Kidney (tissue), 14 donors: Measurements from ENCODE around the gene VPS16. TPM values are rescaled to one million over a fixed set of nuclear protein-coding genes. Genes with fewer than 3 reads are reported as not detected.
"Not testable (repeated sequence)": the region's sequence is repeated elsewhere in the genome, so short reads cannot be mapped to it uniquely, and the experiment has no call there.

ENCODE experiments used
- DNase-seq, 5 donors: peaks; one replicate each; pipeline ENCODE4 v3.0.0-alpha.2; 2013 to 2020
- FAIRE-seq: peaks from 2 replicates; lab custom pipeline; 2012; peaks lifted over from hg19 to GRCh38; lab: Jason Lieb, UNC
- H3K27ac ChIP-seq, 2 donors: one replicate each; pipeline ENCODE4 v1.7.0; 2013; ENCODE audit warnings: low read depth in 2 of 2, low read length in 2 of 2, inconsistent platforms in 1 of 2
- H3K27me3 ChIP-seq: one replicate; pipeline ENCODE4 v1.7.1; 2013; ENCODE audit warnings: low read length, inconsistent platforms; ENCODE audit not compliant: control insufficient read depth, insufficient read depth
- H3K36me3 ChIP-seq, 3 donors: one replicate each; pipeline versions ENCODE4 v1.7.0 to v1.7.1; 2013; ENCODE audit warnings: low read length in 3 of 3, control low read depth in 1 of 3, inconsistent platforms in 1 of 3; ENCODE audit not compliant: insufficient read depth in 3 of 3, control insufficient read depth in 2 of 3
- H3K4me1 ChIP-seq, 3 donors: one replicate each; pipeline versions ENCODE4 v1.7.0 to v1.7.1; 2013; ENCODE audit warnings: low read length in 3 of 3, inconsistent platforms in 1 of 3, low read depth in 1 of 3; ENCODE audit not compliant: control insufficient read depth in 2 of 3, insufficient read depth in 2 of 3
- H3K4me3 ChIP-seq, 3 donors: one replicate each; pipeline versions ENCODE4 v1.7.0 to v1.8.1; 2013; ENCODE audit warnings: low read length in 3 of 3, control low read depth in 1 of 3, inconsistent platforms in 1 of 3
- H3K9ac ChIP-seq, 3 donors: one replicate each; pipeline versions ENCODE4 v1.7.0 to v1.7.1; 2013; ENCODE audit warnings: low read length in 3 of 3, control low read depth in 1 of 3, inconsistent platforms in 1 of 3
- H3K9me3 ChIP-seq, 3 donors: one replicate each; pipeline versions ENCODE4 v1.7.0 to v1.7.1; 2013; ENCODE audit warnings: low read length in 3 of 3, control low read depth in 1 of 3, inconsistent platforms in 1 of 3; ENCODE audit not compliant: control insufficient read depth in 2 of 3, insufficient read depth in 1 of 3
- CTCF ChIP-seq: IDR thresholded peaks from 3 replicates; pipeline ENCODE4 v1.5.1; 2012; ENCODE audit warnings: mild to moderate bottlenecking, moderate library complexity, borderline replicate concordance; ENCODE audit not compliant: insufficient read depth; ENCODE audit errors: extremely low read depth
- intact Hi-C: fragments of 100-400 bp; cut with DNase I; formaldehyde crosslinking; loops from one replicate; pipeline ENCODE4 v1.11.1; 2022
- polyA plus RNA-seq: library from polyadenylated mRNA; stranded (reverse); fragments of 350-450 nt; fragmentation: Illumina TruSeq; extraction: RNeasy Lipid Tissue Mini Kit (QIAGEN cat#74804); gene quantifications from one replicate; pipeline ENCODE4 v1.2.3, GENCODE V29; 2014; ENCODE audit warnings: low read depth, low replicate concordance; ENCODE audit not compliant: insufficient read depth
- total RNA-seq: library from RNA; stranded (reverse); fragmentation: NEBNext Ultra II Directional; extraction: Animal tissue kit (Norgen Biotek cat#: 25700); gene quantifications from one replicate; pipeline ENCODE4 v1.2.1, GENCODE V29; 2021
- donor health status: control.
- donor health status: control.
- donor health status: control.
- donor health status: control.
- donor health status: control.
- donor health status: DM: yes; HTN: yes; CAD: no.
- donor health status: Normal renal cell carcinoma (clear cell type).

VPS16 gene
- total and polyA plus RNA-seq, 2 donors from 2014 or later, result 38.6 to 38.8 TPM

DNA sequence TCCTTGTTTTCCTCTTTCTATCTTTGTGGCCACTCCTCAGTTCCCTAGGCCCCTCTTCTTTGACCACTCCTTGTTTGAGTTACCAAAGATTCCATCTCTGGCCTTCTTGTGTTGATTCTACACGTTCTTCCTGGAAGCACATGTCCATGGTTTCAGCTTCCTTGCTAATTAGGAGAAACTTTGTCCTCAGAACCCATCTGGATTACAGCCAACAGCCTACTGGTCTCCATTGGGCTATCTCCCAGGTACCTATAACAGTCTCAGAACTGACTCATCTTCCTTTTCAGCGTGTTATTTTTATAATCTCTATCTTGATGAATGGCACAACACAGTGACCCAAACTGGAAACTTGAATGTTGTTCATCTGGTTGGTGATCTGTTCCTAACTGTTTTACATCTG lies 50.2 kb downstream of the VPS16 start:
- H3K4me3 ChIP-seq, result no peak overlapping the region
- no peak for DNase-seq
- H3K27ac ChIP-seq, result no peak overlapping the region
- no peak overlapping the region for H3K9ac ChIP-seq
- H3K4me1 ChIP-seq, result peaks cover 0 to 2% (median 0%) of the 10 kb centered on the region in 3 donors
- no peaks in the 10 kb centered on the region for H3K36me3 ChIP-seq
- H3K9me3 ChIP-seq, result no peaks in the 10 kb centered on the region
- intact Hi-C loops, result no loop called here
- no peak for TF ChIP-seq CTCF
- no peak for FAIRE-seq
- H3K27me3 ChIP-seq, result no peaks in the 10 kb centered on the region

GRCh38 chr20:2891343-2891742 lies 50.8 kb downstream of the VPS16 start:
- intact Hi-C loops, result no loop called here
- H3K27ac ChIP-seq, result no peak overlapping the region
- H3K9ac ChIP-seq, result no peak overlapping the region
- no peak for TF ChIP-seq CTCF
- no peaks in the 10 kb centered on the region for H3K27me3 ChIP-seq
- no peaks in the 10 kb centered on the region for H3K9me3 ChIP-seq
- H3K36me3 ChIP-seq, result no peaks in the 10 kb centered on the region
- peaks cover 0 to 2% (median 0%) of the 10 kb centered on the region in 3 donors for H3K4me1 ChIP-seq
- FAIRE-seq (no peak), DNase-seq (no peak)
- no peak overlapping the region for H3K4me3 ChIP-seq

- H3K9me3 ChIP-seq, result no peaks in the 10 kb centered on the region
- H3K9ac ChIP-seq, result no peak overlapping the region
- H3K36me3 ChIP-seq, result no peaks in the 10 kb centered on the region
- H3K27ac ChIP-seq, result no peak overlapping the region
- H3K4me3 ChIP-seq, result no peak overlapping the region
- H3K27me3 ChIP-seq, result no peaks in the 10 kb centered on the region
- TF ChIP-seq CTCF, result no peak
- FAIRE-seq (no peak), DNase-seq (peak in 2 of 5 donors; percentile 28 to 29)
- intact Hi-C loops, result no loop called here
- H3K4me1 ChIP-seq, result peaks cover 0 to 2% (median 0%) of the 10 kb centered on the region in 3 donors
Observed at GRCh38 chr20:2892376-2892775, 51.8 kb downstream of the VPS16 start.

GRCh38 chr20:2894221-2894620 lies 53.7 kb downstream of the VPS16 start:
- no peak for TF ChIP-seq CTCF

DNA sequence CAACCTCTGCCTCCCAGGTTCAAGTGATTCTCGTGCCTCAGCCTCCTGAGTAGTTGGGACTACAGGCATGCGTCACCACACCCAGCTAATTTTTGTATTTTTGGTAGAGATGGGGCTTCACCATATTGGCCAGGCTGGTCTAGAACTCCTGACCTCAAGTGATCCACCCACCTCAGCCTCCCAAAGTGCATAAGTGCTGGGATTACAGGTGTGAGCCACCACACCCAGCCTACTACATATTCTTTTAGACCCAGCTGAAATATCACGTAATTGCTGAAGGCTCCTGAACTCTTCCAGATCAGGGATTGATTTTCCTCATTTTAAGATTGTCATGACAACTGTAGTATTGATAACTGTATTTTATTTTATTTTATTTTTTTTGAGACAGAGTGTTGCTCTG lies 54.6 kb downstream of the VPS16 start:
- FAIRE-seq, H3K27me3 ChIP-seq, H3K9me3 ChIP-seq, H3K36me3 ChIP-seq, H3K4me1 ChIP-seq, H3K27ac ChIP-seq, intact Hi-C loops, H3K9ac ChIP-seq, DNase-seq, H3K4me3 ChIP-seq: not testable (repeated sequence)

More at GRCh38 chr20:2894221-2894620, 53.7 kb downstream of the VPS16 start:
- peaks cover 0 to 2% (median 0%) of the 10 kb centered on the region in 3 donors for H3K4me1 ChIP-seq
- no peaks in the 10 kb centered on the region for H3K36me3 ChIP-seq
- FAIRE-seq, result no peak
- H3K9ac ChIP-seq, result no peak overlapping the region
- no peak for DNase-seq
- no peaks in the 10 kb centered on the region for H3K9me3 ChIP-seq
- no peak overlapping the region for H3K27ac ChIP-seq
- H3K4me3 ChIP-seq, result no peak overlapping the region
- intact Hi-C loops, result no loop called here
- H3K27me3 ChIP-seq, result no peaks in the 10 kb centered on the region
